Uterus (tissue), 4 donors: ENCODE results near the gene GALNT18. TPM values are rescaled to one million over a fixed set of nuclear protein-coding genes. Genes with fewer than 3 reads are reported as not detected.

Experiments
- DNase-seq, 2 donors: peaks; one replicate each; pipeline ENCODE4 v3.0.0-alpha.2; 2019 to 2020
- H3K27ac ChIP-seq, 2 donors: fragments of 200-600 bp; sonication (generic); 1 replicate in 1 of 2; 2 replicates in 1 of 2; pipeline ENCODE4 v1.5.1; 2016 to 2018
- H3K27me3 ChIP-seq, 2 donors: fragments of 200-600 bp; sonication (generic); one replicate each; pipeline ENCODE4 v1.5.1; 2018 to 2019; ENCODE audit warnings: control low read depth in 1 of 2
- H3K36me3 ChIP-seq, 2 donors: fragments of 200-600 bp; sonication (generic); one replicate each; pipeline ENCODE4 v1.5.1; 2019; ENCODE audit warnings: control low read depth in 1 of 2
- H3K4me1 ChIP-seq, 2 donors: fragments of 200-600 bp; sonication (generic); one replicate each; pipeline ENCODE4 v1.5.1; 2018 to 2019; ENCODE audit warnings: control low read depth in 1 of 2
- H3K4me3 ChIP-seq, 2 donors: fragments of 200-600 bp; sonication (generic); 1 replicate in 1 of 2; 2 replicates in 1 of 2; pipeline ENCODE4 v1.5.1; 2018 to 2019; ENCODE audit warnings: mild to moderate bottlenecking in 1 of 2
- H3K9me3 ChIP-seq, 2 donors: fragments of 200-600 bp; sonication (generic); one replicate each; pipeline ENCODE4 v1.5.1; 2019; ENCODE audit warnings: control low read depth in 1 of 2
- POLR2A ChIP-seq, 2 donors: fragments of 450-650 bp; IDR thresholded peaks; one replicate each; pipeline ENCODE4 v1.6.1; 2016; ENCODE audit warnings: antibody characterized with exemption in 2 of 2, mild to moderate bottlenecking in 1 of 2, moderate library complexity in 1 of 2
- intact Hi-C: fragments of 100-400 bp; cut with DNase I; formaldehyde crosslinking; loops from one replicate; pipeline ENCODE4 v1.15.1; 2023; ENCODE audit warnings: low total_unique reads
- total RNA-seq, 4 donors: library from RNA; depleted of rRNA in 3 of 4; stranded (reverse); fragments of >200 nt in 3 of 4; gene quantifications; one replicate each; pipeline versions ENCODE4 v1.1.0 to v1.2.4, GENCODE V29; 2014 to 2023
- TF ChIP-seq, protein P1 (sequence below), 4 experiments: fragments of 200-600 bp in 2 of 4; fragments of 450-650 bp in 2 of 4; sonication (generic) in 2 of 4; IDR thresholded peaks; one replicate each; pipeline ENCODE4 v1.5.1; 2016 to 2019; ENCODE audit warnings: antibody characterized with exemption in 4 of 4, mild to moderate bottlenecking in 2 of 4, moderate library complexity in 1 of 4
- donor health status: DM: yes; HTN: yes; CAD: no.

GALNT18 gene
- total RNA-seq, 4 donors from 2014 or later: 21.4 to 35.1 (median 27.3) TPM

DNA sequence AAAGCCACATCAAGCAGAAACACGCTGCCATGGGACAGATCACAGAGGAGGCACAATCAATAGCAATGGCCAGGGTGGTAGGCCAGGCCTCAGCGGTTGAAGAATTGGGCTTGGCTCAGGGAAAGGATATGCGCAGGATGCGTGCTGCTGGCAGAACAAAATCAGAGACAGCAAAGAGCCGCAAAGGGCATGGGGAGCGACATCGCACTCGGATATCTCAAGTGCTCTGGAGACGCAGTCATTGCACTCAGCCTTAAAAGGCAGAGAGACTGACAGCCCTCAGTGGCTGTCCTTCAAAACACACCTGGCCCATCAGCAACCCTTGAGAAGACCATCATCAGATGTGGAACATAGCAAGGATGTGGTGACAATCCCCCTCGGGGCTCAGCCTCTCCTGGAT is 319.2 kb downstream of the GALNT18 start:
- H3K27me3 ChIP-seq: no peaks in the 10 kb centered on the region
- TF ChIP-seq, protein P1, sequence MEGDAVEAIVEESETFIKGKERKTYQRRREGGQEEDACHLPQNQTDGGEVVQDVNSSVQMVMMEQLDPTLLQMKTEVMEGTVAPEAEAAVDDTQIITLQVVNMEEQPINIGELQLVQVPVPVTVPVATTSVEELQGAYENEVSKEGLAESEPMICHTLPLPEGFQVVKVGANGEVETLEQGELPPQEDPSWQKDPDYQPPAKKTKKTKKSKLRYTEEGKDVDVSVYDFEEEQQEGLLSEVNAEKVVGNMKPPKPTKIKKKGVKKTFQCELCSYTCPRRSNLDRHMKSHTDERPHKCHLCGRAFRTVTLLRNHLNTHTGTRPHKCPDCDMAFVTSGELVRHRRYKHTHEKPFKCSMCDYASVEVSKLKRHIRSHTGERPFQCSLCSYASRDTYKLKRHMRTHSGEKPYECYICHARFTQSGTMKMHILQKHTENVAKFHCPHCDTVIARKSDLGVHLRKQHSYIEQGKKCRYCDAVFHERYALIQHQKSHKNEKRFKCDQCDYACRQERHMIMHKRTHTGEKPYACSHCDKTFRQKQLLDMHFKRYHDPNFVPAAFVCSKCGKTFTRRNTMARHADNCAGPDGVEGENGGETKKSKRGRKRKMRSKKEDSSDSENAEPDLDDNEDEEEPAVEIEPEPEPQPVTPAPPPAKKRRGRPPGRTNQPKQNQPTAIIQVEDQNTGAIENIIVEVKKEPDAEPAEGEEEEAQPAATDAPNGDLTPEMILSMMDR (IDR thresholded peaks at IDR 0.05): no peak
- TF ChIP-seq POLR2A (IDR thresholded peaks at IDR 0.05): no peak
- no peaks in the 10 kb centered on the region for H3K9me3 ChIP-seq
- no peaks in the 10 kb centered on the region for H3K4me1 ChIP-seq
- no peak for DNase-seq
- intact Hi-C loops: no loop called here
- H3K36me3 ChIP-seq: no peaks in the 10 kb centered on the region
- no peak overlapping the region for H3K27ac ChIP-seq
- no peak overlapping the region for H3K4me3 ChIP-seq

DNA sequence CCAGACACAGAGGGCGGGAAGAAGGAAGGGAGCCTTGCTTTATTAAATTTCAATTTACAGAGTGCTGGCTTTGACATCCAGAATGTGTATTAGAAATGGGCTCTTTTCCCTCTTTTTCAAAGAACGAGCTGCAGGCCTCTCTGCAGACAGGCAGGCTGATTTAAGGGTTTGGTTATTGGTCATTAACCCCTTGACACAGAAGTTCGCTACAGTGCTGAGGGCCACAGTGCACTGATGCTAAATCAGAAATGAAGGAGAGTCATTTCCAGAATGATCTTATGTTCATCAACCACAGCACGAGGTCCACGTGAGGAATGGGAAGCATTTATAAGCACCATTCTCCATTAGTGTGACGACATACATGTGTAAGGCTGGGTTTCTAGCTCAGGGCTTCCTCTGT is 320.6 kb downstream of the GALNT18 start:
- H3K9me3 ChIP-seq: no peaks in the 10 kb centered on the region
- TF ChIP-seq, protein P1 (IDR thresholded peaks at IDR 0.05): no peak
- no peak for TF ChIP-seq POLR2A (IDR thresholded peaks at IDR 0.05)
- H3K36me3 ChIP-seq: no peaks in the 10 kb centered on the region
- intact Hi-C loops: no loop called here
- no peak for DNase-seq
- no peaks in the 10 kb centered on the region for H3K4me1 ChIP-seq
- no peaks in the 10 kb centered on the region for H3K27me3 ChIP-seq
- H3K4me3 ChIP-seq: no peak overlapping the region
- no peak overlapping the region for H3K27ac ChIP-seq

DNA sequence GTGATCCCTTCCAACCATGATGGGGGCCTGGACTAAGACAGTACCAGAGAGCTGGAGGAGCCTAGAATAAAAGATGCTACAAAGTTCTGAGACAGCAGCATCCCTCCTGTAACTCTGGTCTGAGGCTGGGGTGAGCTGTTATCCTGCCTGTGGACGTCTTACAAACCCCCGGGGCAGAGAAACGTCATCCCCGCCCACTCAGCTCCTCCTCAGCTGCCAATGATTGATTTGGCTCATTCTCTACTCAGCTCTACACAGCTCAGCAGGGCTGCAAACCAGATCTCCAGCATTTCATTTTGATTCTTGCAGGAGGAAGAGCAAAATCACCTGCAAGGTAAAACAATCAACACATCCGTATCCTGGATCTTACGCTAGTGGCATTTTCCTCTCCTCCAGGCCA is 324.2 kb downstream of the GALNT18 start:
- H3K4me1 ChIP-seq: no peaks in the 10 kb centered on the region
- no peak overlapping the region for H3K27ac ChIP-seq
- TF ChIP-seq, protein P1 (IDR thresholded peaks at IDR 0.05): no peak
- no peak for TF ChIP-seq POLR2A (IDR thresholded peaks at IDR 0.05)
- no peak for DNase-seq
- intact Hi-C loops: no loop called here
- H3K36me3 ChIP-seq: no peaks in the 10 kb centered on the region
- no peaks in the 10 kb centered on the region for H3K9me3 ChIP-seq
- H3K4me3 ChIP-seq: no peak overlapping the region
- H3K27me3 ChIP-seq: no peaks in the 10 kb centered on the region

DNA sequence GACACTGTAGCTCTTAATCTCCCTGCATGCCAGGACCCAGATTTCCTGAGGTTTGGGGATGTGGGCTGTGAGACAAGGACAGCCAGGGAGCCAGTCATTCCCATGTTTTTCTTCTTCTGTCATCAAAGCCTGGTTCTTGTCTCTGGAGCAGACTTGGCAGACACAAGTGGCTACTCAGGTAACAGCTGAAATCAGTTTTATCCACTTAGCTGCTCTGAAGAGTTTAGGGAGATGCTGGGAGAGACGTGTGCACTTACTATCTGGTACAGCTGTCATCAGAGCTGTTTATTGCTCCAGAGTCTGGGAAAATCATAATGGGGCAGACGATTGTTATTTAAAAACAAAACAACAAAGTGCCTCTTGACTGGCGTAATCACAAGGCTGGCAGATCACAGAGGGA is 325.4 kb downstream of the GALNT18 start:
- no peaks in the 10 kb centered on the region for H3K9me3 ChIP-seq
- H3K4me1 ChIP-seq: no peaks in the 10 kb centered on the region
- no peak for DNase-seq
- intact Hi-C loops: no loop called here
- no peaks in the 10 kb centered on the region for H3K36me3 ChIP-seq
- peak overlapping the region in 1 of 2 donors; percentile 1 for H3K27ac ChIP-seq
- no peak overlapping the region for H3K4me3 ChIP-seq
- H3K27me3 ChIP-seq: no peaks in the 10 kb centered on the region
- no peak for TF ChIP-seq POLR2A (IDR thresholded peaks at IDR 0.05)
- TF ChIP-seq, protein P1 (IDR thresholded peaks at IDR 0.05): no peak

DNA sequence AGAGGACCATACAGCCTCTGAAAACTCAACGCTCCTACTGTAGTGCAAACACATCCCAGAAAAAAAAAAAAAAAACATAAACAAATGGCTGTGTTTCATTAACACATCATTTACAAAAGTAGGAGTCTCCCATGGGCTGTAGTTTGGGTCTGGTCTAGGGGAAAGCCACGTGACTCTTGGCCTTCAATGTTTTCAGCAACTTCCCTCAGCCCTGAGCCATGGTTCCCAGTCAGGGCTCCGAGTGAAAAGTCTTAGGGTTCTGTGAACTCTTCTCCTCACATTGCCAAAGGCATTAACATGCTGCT is 327.3 kb downstream of the GALNT18 start:
- DNase-seq: no peak
- H3K36me3 ChIP-seq: no peaks in the 10 kb centered on the region
- H3K4me1 ChIP-seq: no peaks in the 10 kb centered on the region
- no peaks in the 10 kb centered on the region for H3K27me3 ChIP-seq
- H3K9me3 ChIP-seq: no peaks in the 10 kb centered on the region
- no peak for TF ChIP-seq POLR2A (IDR thresholded peaks at IDR 0.05)
- TF ChIP-seq, protein P1 (IDR thresholded peaks at IDR 0.05): no peak
- intact Hi-C loops: no loop called here
- no peak overlapping the region for H3K4me3 ChIP-seq
- no peak overlapping the region for H3K27ac ChIP-seq
